Smooth muscle cell (in vitro differentiated cells): ENCODE measurements around the gene FRRS1L. TPM values are rescaled to one million over a fixed set of nuclear protein-coding genes. Genes with fewer than 3 reads are reported as not detected.

Source experiments
- DNase-seq: peaks from one replicate; lab custom pipeline; 2025; ENCODE audit not compliant: unreplicated experiment; lab: John Stamatoyannopoulos, UW
- H2AFZ ChIP-seq: fragments of 200-600 bp; sonication (generic); 2 replicates; pipeline ENCODE4 v1.6.0; 2016; ENCODE audit warnings: antibody characterized with exemption, low read depth, mild to moderate bottlenecking
- H3F3A ChIP-seq: fragments of 200-600 bp; sonication (generic); 2 replicates; pipeline ENCODE4 v1.6.0; 2017; ENCODE audit warnings: antibody characterized with exemption, low read depth
- H3K27ac ChIP-seq: fragments of 200-600 bp; sonication (generic); 2 replicates; pipeline ENCODE4 v1.5.1; 2016; ENCODE audit warnings: low read depth, mild to moderate bottlenecking
- H3K27me3 ChIP-seq: fragments of 200-600 bp; sonication (generic); 2 replicates; pipeline ENCODE4 v1.6.1; 2016; ENCODE audit warnings: low read depth, mild to moderate bottlenecking
- H3K36me3 ChIP-seq: fragments of 200-600 bp; sonication (generic); 2 replicates; pipeline ENCODE4 v1.5.1; 2016; ENCODE audit warnings: low read depth
- H3K4me1 ChIP-seq: fragments of 200-600 bp; sonication (generic); 2 replicates; pipeline ENCODE4 v1.5.1; 2016; ENCODE audit warnings: low read depth
- H3K4me2 ChIP-seq: fragments of 200-600 bp; sonication (generic); 2 replicates; pipeline ENCODE4 v1.6.0; 2016; ENCODE audit warnings: mild to moderate bottlenecking
- H3K4me3 ChIP-seq: fragments of 200-600 bp; sonication (generic); 2 replicates; pipeline ENCODE4 v1.5.1; 2016; ENCODE audit warnings: mild to moderate bottlenecking
- H3K79me2 ChIP-seq: fragments of 200-600 bp; sonication (generic); 2 replicates; pipeline ENCODE4 v1.6.0; 2016; ENCODE audit warnings: low read depth, mild to moderate bottlenecking
- H3K9ac ChIP-seq: fragments of 200-600 bp; sonication (generic); 2 replicates; pipeline ENCODE4 v1.6.0; 2016; ENCODE audit warnings: low read depth
- H3K9me3 ChIP-seq: fragments of 200-600 bp; sonication (generic); replicated peaks from 2 replicates; pipeline ENCODE4 v1.5.1; 2016; ENCODE audit warnings: low read depth
- H4K20me1 ChIP-seq: fragments of 200-600 bp; sonication (generic); 2 replicates; pipeline ENCODE4 v1.6.0; 2016; ENCODE audit warnings: low read depth
- WGBS: methylation state at CpG from one replicate; pipeline ENCODE4 v1.1.7; 2016; ENCODE audit warnings: low lambda C conversion rate; 5-methylcytosine and 5-hydroxymethylcytosine counted together
- polyA plus RNA-seq: library from polyadenylated mRNA; unstranded; fragments of >200 nt; fragmentation: Nextera tagmentation; extraction: Ambion mirVana; gene quantifications from 2 replicates; pipeline ENCODE4 v1.2.1, GENCODE V29; 2016
- total RNA-seq: library from RNA; depleted of rRNA; stranded (reverse); fragments of >200 nt; gene quantifications from 2 replicates; pipeline ENCODE4 v1.2.3, GENCODE V29; 2014
- TF ChIP-seq, protein P1 (sequence below): fragments of 200-600 bp; sonication (generic); IDR thresholded peaks from 2 replicates; pipeline ENCODE4 v1.5.1; 2017; ENCODE audit warnings: borderline replicate concordance, mild to moderate bottlenecking, antibody characterized with exemption; ENCODE audit not compliant: insufficient read depth, poor library complexity, severe bottlenecking

The FRRS1L gene
- total and polyA plus RNA-seq, 2 experiments from 2014 or later: 0.36 TPM; not detected in 1

DNA sequence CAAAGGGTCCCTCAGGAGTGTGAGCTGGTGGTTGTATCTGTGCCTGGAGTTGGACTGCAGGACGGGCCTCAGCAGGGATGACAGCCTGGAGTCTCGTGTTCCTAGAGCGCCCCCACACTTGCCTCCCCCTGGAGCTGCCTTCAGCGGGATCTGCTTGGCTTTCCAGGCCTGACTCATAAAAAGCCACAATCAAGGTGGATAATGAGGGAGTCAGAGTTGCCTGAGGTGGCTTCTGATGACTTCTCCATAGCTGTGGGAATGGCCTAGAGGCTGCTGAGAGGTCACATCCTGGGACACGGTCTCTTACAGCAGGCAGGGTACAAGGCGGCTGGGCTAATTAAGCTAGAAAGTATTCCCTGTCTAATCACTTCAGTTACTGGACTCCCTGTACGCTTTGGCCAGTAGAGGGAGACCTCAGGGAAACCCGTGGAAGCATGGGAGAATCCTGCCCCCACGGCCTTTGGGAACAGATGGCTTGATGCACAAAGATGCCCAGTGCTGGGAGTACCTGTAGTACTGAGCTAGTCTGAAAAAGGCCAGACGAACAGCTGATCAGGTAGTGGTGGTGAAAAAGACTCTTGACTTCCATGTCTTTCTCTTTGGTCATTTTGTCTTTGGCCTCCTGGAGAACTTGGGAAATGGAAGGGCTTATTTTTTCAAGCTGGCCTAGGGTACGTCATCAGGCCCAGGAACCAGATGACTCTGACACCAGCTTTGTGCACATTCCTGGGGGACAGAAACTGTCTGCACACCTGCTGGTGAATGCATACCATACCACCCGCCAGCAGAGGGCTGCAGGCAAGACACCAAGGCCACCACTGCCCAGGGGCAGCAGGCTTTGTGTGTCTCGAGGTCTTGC, 16.1 kb upstream of the FRRS1L start:
- H3K27ac ChIP-seq: no peak overlapping the region
- no peaks in the 10 kb centered on the region for H3K36me3 ChIP-seq
- WGBS: 58% methylated on average over 13 of the region's 13 CpGs
- H4K20me1 ChIP-seq: no peaks in the 10 kb centered on the region
- H3K9ac ChIP-seq: no peak overlapping the region
- TF ChIP-seq, protein P1, sequence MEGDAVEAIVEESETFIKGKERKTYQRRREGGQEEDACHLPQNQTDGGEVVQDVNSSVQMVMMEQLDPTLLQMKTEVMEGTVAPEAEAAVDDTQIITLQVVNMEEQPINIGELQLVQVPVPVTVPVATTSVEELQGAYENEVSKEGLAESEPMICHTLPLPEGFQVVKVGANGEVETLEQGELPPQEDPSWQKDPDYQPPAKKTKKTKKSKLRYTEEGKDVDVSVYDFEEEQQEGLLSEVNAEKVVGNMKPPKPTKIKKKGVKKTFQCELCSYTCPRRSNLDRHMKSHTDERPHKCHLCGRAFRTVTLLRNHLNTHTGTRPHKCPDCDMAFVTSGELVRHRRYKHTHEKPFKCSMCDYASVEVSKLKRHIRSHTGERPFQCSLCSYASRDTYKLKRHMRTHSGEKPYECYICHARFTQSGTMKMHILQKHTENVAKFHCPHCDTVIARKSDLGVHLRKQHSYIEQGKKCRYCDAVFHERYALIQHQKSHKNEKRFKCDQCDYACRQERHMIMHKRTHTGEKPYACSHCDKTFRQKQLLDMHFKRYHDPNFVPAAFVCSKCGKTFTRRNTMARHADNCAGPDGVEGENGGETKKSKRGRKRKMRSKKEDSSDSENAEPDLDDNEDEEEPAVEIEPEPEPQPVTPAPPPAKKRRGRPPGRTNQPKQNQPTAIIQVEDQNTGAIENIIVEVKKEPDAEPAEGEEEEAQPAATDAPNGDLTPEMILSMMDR: peak; percentile 41
- no peak overlapping the region for H3K4me2 ChIP-seq
- no peak overlapping the region for H2AFZ ChIP-seq
- no peaks in the 10 kb centered on the region for H3K4me1 ChIP-seq
- H3F3A ChIP-seq: no peaks in the 10 kb centered on the region
- DNase-seq: no peak
- H3K9me3 ChIP-seq: no peaks in the 10 kb centered on the region
- peaks cover 6% of the 10 kb centered on the region for H3K27me3 ChIP-seq
- no peak overlapping the region for H3K4me3 ChIP-seq
- no peaks in the 10 kb centered on the region for H3K79me2 ChIP-seq

DNA sequence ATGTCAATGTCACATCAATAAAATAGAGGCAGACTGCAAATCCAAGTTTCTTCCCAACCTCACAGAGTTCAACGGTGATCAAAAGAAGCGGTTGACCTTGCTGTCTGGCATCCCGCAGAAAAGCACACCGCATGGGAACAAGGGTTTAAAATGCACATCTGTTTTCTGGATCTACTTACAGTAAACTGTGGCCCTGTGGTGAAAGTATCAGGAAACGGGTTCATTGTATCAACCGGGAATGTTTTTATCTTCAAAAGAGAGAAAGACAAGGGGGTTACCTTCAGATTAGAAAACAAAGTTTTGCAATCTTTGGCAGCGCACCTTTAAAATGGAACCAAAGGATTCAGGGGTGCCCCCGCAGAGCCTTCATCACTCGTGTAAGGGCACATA, 15.5 kb upstream of the FRRS1L start:
- Histone ChIP-seq H3K4me2 (no peak overlapping the region), H3F3A (no peaks in the 10 kb centered on the region), H3K79me2 (no peaks in the 10 kb centered on the region), H4K20me1 (no peaks in the 10 kb centered on the region), H3K4me3 (no peak overlapping the region), H3K9me3 (no peaks in the 10 kb centered on the region), H3K27ac (no peak overlapping the region), H2AFZ (no peak overlapping the region), H3K36me3 (no peaks in the 10 kb centered on the region), H3K9ac (no peak overlapping the region), H3K4me1 (no peaks in the 10 kb centered on the region), H3K27me3 (peaks cover 6% of the 10 kb centered on the region)
- 90% methylated on average over 9 of the region's 9 CpGs for WGBS
- TF ChIP-seq, protein P1: no peak
- DNase-seq: no peak

DNA sequence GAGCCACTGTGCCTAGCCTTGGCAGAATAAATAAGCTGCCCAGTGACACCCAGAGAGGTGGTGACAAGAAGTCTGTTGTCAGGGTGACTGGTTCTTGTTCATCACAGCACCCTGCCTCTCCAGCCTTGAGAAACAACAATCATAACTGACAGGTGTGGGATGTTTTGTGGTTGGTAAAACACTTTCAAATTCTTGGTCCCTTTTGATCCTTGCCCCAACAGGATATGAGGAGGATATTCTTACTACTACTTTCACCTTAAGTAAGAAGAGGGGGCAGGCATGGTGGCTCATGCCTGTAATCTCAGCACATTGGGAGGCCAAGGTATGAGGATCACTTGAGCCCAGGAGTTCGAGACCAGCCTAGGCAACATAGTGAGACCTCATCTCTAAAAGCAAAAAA, 14.2 kb upstream of the FRRS1L start:
- no peak overlapping the region for H3K9ac ChIP-seq
- H3K4me3 ChIP-seq: no peak overlapping the region
- H3K36me3 ChIP-seq: no peaks in the 10 kb centered on the region
- TF ChIP-seq, protein P1: no peak
- no peaks in the 10 kb centered on the region for H4K20me1 ChIP-seq
- H2AFZ ChIP-seq: no peak overlapping the region
- WGBS: 96% methylated on average over 1 of the region's 1 CpG
- H3K27ac ChIP-seq: no peak overlapping the region
- no peak overlapping the region for H3K4me2 ChIP-seq
- no peak for DNase-seq
- H3F3A ChIP-seq: no peaks in the 10 kb centered on the region
- no peaks in the 10 kb centered on the region for H3K79me2 ChIP-seq
- H3K9me3 ChIP-seq: no peaks in the 10 kb centered on the region
- no peaks in the 10 kb centered on the region for H3K4me1 ChIP-seq
- peaks cover 6% of the 10 kb centered on the region for H3K27me3 ChIP-seq
